GM12801 (cell line): ENCODE data around the gene PPP1R1B.

Experiments used
- TF ChIP-seq, protein P1 (sequence below): IDR thresholded peaks from one replicate; pipeline ENCODE4 v1.5.1; 2011; ENCODE audit warnings: control low read depth; ENCODE audit not compliant: insufficient read length; ENCODE audit errors: extremely low read depth

The PPP1R1B gene

DNA sequence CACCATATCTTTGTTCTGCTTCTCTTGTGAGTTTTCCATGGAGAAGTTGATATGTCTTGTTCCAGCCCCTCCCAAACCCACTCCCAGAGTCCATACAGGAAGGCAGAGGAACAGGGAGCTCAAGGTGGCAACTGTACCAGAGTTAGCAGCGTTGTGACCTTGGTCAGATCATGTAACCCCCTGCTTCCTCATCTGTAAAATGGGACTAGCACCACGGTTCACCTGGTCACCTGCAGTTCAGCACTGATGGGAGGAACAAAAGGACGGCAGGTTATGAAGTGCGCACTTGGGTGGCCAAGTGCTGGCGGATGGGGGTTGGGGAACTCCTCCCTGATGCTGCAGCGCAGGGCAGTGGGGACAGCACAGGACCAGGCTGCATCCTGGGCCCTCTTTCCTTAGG lies 11.3 kb upstream of the PPP1R1B start:
- TF ChIP-seq, protein P1, sequence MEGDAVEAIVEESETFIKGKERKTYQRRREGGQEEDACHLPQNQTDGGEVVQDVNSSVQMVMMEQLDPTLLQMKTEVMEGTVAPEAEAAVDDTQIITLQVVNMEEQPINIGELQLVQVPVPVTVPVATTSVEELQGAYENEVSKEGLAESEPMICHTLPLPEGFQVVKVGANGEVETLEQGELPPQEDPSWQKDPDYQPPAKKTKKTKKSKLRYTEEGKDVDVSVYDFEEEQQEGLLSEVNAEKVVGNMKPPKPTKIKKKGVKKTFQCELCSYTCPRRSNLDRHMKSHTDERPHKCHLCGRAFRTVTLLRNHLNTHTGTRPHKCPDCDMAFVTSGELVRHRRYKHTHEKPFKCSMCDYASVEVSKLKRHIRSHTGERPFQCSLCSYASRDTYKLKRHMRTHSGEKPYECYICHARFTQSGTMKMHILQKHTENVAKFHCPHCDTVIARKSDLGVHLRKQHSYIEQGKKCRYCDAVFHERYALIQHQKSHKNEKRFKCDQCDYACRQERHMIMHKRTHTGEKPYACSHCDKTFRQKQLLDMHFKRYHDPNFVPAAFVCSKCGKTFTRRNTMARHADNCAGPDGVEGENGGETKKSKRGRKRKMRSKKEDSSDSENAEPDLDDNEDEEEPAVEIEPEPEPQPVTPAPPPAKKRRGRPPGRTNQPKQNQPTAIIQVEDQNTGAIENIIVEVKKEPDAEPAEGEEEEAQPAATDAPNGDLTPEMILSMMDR = no peak

DNA sequence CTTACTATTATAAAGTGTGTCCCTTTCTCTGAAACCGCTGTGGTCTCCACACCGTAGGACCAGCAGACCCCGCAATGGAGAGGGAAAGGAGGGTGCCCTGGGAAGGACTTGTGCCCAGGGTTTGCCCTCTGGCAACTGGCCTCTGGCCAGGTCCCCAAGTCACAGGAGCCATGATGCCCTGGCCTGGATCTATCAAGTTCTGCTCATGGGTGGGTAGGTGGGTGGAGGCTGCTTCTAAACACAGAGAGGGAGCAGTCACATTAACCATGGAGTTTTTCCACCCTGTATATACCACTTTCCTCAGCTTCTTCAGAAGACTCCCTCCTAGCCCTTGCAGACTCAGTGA lies 9.7 kb upstream of the PPP1R1B start:
- TF ChIP-seq, protein P1 = no peak

DNA sequence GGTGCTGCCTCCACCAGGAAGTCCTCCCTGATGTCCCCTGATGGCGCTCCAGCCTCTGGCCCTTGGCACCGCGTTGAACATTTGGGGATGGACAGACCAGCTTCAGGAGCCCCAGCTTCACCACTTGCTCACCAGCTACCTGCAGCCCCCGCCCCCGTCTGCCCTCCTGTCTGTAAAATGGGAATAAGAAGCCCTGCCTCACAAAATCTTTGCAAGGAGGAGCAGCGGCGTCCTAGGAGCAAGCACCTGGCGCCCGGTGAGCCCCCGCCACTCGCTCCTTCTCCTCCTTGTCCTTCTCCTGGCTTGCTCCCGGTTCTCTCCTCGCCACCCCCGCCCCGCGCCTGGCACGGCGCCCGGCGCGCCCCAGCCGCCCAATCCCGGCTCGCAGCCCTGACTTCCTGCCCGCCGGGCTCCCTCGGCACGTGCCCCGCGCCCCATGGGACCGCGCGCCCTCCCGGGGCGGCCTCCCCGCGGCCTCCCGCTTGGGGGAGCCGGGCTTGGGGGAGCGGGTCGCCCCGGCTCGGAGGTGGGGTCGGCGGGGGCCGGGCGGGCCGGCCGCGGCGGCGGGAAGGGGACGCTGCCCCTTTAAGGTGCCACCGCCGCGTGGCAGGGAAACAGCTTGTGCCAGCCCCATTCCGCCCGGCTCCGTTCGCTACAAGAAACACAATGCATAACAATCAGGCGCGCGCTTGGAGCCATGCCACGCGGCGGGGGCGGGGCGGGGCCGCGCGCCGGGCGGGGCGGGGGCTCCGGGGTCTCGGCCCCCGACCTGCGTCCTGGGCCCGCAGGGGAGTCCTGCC lies 9.1 kb upstream of the PPP1R1B start:
- TF ChIP-seq, protein P1 = no peak

DNA sequence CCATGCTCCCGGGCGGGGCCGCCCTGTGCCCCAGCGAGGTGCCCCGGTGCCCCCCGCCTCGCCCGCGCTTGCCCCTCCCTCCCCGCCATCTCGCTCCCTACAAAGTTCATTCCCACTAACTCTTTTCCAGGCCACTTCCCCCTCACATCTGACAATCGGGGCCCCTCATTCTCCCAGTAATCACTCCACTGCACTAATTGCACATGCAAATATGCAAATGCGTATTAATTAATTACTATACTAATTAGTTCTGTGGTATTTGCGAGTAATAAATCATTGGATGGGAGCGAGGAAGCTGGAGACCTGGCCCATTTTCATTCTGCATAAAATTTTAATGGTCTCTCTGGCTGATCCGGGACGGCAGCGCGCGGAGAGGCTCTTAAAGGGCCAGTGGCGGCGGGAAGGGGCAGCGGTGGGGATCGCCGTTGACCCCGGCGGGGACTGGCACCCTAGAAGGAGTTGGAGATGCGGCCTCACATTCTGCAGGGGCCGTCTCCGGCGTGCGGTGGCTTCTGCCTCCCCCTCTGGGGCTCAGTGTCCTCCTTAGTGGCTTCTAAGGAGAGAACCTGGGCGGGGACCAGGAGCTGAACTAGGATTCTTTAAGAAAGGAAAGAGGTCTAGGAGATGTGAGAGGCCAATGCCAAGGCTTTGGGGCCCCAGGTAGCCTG lies 8.4 kb upstream of the PPP1R1B start:
- TF ChIP-seq, protein P1 = no peak

DNA sequence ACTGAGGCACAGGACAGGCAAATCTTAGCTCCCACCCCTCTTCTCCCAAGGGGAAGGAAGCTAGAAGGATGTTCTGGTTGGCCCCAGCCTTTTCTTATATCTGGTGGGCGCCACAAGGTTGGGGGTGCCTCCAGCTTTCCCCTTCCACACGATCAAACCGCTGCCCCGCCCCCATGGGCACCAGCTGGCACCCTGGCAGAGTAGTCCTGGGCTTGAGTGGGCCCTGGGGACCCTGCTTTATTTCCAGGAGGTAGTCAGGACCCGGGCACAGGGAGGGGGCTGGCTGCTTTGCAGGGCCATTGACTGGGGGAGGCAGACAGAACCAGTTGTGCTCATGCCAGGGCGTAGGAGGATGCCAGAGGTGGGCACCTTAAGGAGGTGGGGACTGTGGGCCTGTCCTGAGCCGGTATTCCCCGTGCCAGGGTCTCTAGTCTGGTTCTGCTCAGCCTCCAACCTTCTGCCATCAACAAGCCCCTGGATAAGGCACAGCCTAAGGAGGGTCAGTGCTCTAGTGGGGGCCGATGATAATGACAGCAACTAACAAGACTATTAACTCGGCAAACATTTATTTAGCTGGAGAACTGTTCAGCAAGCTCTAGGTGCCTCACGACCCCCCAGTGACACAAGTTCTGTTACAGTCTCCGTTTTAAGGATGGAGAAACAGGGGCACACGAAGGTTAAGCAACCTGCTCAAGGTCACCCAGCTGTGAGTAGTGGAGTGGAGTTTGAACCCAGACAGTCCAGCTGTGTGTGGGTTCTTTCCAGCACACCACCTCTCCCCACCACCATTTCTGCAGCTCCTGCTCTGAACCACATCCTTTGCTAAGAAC lies 7.6 kb upstream of the PPP1R1B start:
- TF ChIP-seq, protein P1 = no peak

DNA sequence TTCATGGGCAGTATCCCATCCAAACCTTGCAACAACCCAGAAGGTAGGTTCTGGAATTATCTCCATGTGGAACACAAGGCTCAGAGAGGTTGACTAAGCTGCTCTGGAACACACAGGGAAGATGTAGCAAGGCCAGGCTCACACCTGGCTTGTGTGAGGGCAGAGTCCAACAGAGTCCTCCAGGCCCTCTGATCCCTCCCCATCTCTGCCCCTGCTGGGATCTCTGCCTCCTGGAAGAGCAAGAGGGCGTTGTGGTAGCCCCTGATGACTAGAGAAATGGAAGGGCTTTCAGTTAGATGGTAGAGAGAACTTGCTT lies 7.0 kb upstream of the PPP1R1B start:
- TF ChIP-seq, protein P1 = no peak
